Chondrocyte (in vitro differentiated cells): Measurements from ENCODE around the gene C2orf42. TPM values are rescaled to one million over a fixed set of nuclear protein-coding genes. Genes with fewer than 3 reads are reported as not detected.

Experiments
- DNase-seq: peaks from one replicate; pipeline ENCODE4 v3.0.0; 2021; ENCODE audit warnings: mixed read lengths, low spot score
- H3K27ac Mint-ChIP-seq: one replicate; pipeline ENCODE4 v1.8.0; 2021; ENCODE audit warnings: mild to moderate bottlenecking, moderate library complexity, mixed read lengths; ENCODE audit not compliant: unreplicated experiment
- H3K27me3 Mint-ChIP-seq: 2 replicates; pipeline ENCODE4 v1.8.0; 2021; ENCODE audit warnings: low read depth, mixed read lengths
- H3K36me3 Mint-ChIP-seq: 2 replicates; pipeline ENCODE4 v1.8.0; 2021; ENCODE audit warnings: low read depth, mixed read lengths
- H3K4me1 Mint-ChIP-seq: 2 replicates; pipeline ENCODE4 v1.8.0; 2021; ENCODE audit warnings: low read depth, mild to moderate bottlenecking, mixed read lengths
- H3K4me3 Mint-ChIP-seq: one replicate; pipeline ENCODE4 v1.8.0; 2021; ENCODE audit warnings: mild to moderate bottlenecking, moderate library complexity, mixed read lengths; ENCODE audit not compliant: unreplicated experiment
- H3K9me3 Mint-ChIP-seq: 2 replicates; pipeline ENCODE4 v1.8.0; 2021; ENCODE audit warnings: low read depth, mixed read lengths
- CTCF ChIP-seq: fragments of 200-600 bp; sonication (generic); IDR thresholded peaks from 2 replicates; pipeline ENCODE4 v1.5.0; 2021; ENCODE audit warnings: antibody characterized with exemption, mild to moderate bottlenecking, moderate library complexity
- total RNA-seq: library from RNA; stranded (reverse); gene quantifications from 3 replicates; pipeline ENCODE4 v1.2.1, GENCODE V29; 2021

The C2orf42 gene
- total RNA-seq, 1 donor from 2014 or later: 14.3 TPM

DNA sequence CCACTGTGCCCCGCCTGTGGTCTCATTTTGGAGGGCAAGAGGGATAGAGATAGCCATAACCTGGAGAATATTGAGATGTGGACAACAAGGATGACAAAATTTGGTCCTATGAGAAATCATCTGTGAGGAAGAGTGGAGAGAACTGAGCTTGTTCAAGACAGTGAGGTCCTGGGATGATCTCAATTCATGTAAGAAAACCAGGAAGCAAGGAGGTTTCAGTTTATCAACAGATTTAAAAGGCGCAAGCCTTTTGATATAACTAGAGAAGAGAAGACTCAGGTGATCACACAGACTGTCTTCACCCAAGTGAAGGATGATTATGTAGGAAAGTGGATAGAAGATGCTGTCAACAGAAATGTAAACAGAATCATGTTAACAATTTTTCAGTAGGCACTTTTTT lies 64.4 kb downstream of the C2orf42 start:
- Mint-ChIP-seq H3K36me3 (no peaks in the 10 kb centered on the region), H3K27me3 (no peaks in the 10 kb centered on the region), H3K4me3 (no peak overlapping the region), H3K4me1 (peaks cover 39% of the 10 kb centered on the region), H3K27ac (peak overlapping the region; percentile 0), H3K9me3 (no peaks in the 10 kb centered on the region)
- TF ChIP-seq CTCF: no peak
- DNase-seq: no peak

- Mint-ChIP-seq H3K36me3 (no peaks in the 10 kb centered on the region), H3K4me1 (peaks cover 39% of the 10 kb centered on the region)
These were observed 65.3 kb downstream of the C2orf42 start for GRCh38 chr2:70125498-70125898.

GRCh38 chr2:70124983-70125480 lies 65.8 kb downstream of the C2orf42 start:
- H3K4me3 Mint-ChIP-seq: peak overlapping the region; percentile 90
- no peaks in the 10 kb centered on the region for H3K9me3 Mint-ChIP-seq
- peaks cover 39% of the 10 kb centered on the region for H3K4me1 Mint-ChIP-seq
- no peaks in the 10 kb centered on the region for H3K27me3 Mint-ChIP-seq
- peak; percentile 59 for DNase-seq
- H3K27ac Mint-ChIP-seq: peak overlapping the region; percentile 99
- TF ChIP-seq CTCF: no peak
- no peaks in the 10 kb centered on the region for H3K36me3 Mint-ChIP-seq

More at GRCh38 chr2:70125498-70125898, 65.3 kb downstream of the C2orf42 start:
- H3K4me3 Mint-ChIP-seq: peak overlapping the region; percentile 90
- no peak for TF ChIP-seq CTCF
- H3K27me3 Mint-ChIP-seq: no peaks in the 10 kb centered on the region
- H3K9me3 Mint-ChIP-seq: no peaks in the 10 kb centered on the region
- peak; percentile 36 for DNase-seq
- H3K27ac Mint-ChIP-seq: peak overlapping the region; percentile 99

- peak overlapping the region; percentile 99 for H3K27ac Mint-ChIP-seq
- no peaks in the 10 kb centered on the region for H3K9me3 Mint-ChIP-seq
- H3K36me3 Mint-ChIP-seq: no peaks in the 10 kb centered on the region
- peak overlapping the region; percentile 90 for H3K4me3 Mint-ChIP-seq
- no peak for DNase-seq
- H3K4me1 Mint-ChIP-seq: peaks cover 39% of the 10 kb centered on the region
- H3K27me3 Mint-ChIP-seq: no peaks in the 10 kb centered on the region
- TF ChIP-seq CTCF: no peak
These were observed 67.0 kb downstream of the C2orf42 start for GRCh38 chr2:70123829-70124116.

- peak overlapping the region; percentile 99 for H3K27ac Mint-ChIP-seq
- H3K27me3 Mint-ChIP-seq: no peaks in the 10 kb centered on the region
- H3K4me1 Mint-ChIP-seq: peaks cover 38% of the 10 kb centered on the region
These were observed 67.6 kb downstream of the C2orf42 start for GRCh38 chr2:70123051-70123828.

More at GRCh38 chr2:70123051-70123828, 67.6 kb downstream of the C2orf42 start:
- Mint-ChIP-seq H3K9me3 (no peaks in the 10 kb centered on the region), H3K36me3 (no peaks in the 10 kb centered on the region), H3K4me3 (peak overlapping the region; percentile 90)
- DNase-seq: peak; percentile 40
- TF ChIP-seq CTCF: no peak
